ENCODE data around the gene ADAM29. TPM values are rescaled to one million over a fixed set of nuclear protein-coding genes. Genes with fewer than 3 reads are reported as not detected.

ADAM29 gene
- total RNA-seq, 1 experiment from 2014 or later, result not detected

- no peak for DNase-seq
- H3K9ac ChIP-seq (ENCODE audit: low read length), result no peak overlapping the region
- H4K20me1 ChIP-seq (ENCODE audit: insufficient read depth, low read depth, low read length), result no peaks in the 10 kb centered on the region
- H3K27me3 ChIP-seq (ENCODE audit: low read length), result no peaks in the 10 kb centered on the region
- no peak overlapping the region for H3K27ac ChIP-seq (ENCODE audit: low read length)
- H3K4me3 ChIP-seq (ENCODE audit: low read length), result no peak overlapping the region
- no peak overlapping the region for H3K4me2 ChIP-seq (ENCODE audit: low read depth, low read length, poor library complexity, severe bottlenecking)
- no peaks in the 10 kb centered on the region for H3K79me2 ChIP-seq (ENCODE audit: low read length)
- no peaks in the 10 kb centered on the region for H3K36me3 ChIP-seq (ENCODE audit: insufficient read depth, low read length)
- no peaks in the 10 kb centered on the region for H3K4me1 ChIP-seq (ENCODE audit: low read length)
- no peak overlapping the region for H2AFZ ChIP-seq (ENCODE audit: low read length)
- no peaks in the 10 kb centered on the region for H3K9me2 ChIP-seq (replicated peaks; ENCODE audit: insufficient read depth, low read length)
- H3K9me3 ChIP-seq (ENCODE audit: low read length), result no peaks in the 10 kb centered on the region
Observed at GRCh38 chr4:174929346-174929745, 11.2 kb downstream of the ADAM29 start.

GRCh38 chr4:174930895-174931294 lies 12.7 kb downstream of the ADAM29 start:
- no peaks in the 10 kb centered on the region for H3K9me3 ChIP-seq (ENCODE audit: low read length)
- H3K9ac ChIP-seq (ENCODE audit: low read length), result no peak overlapping the region
- no peaks in the 10 kb centered on the region for H3K79me2 ChIP-seq (ENCODE audit: low read length)
- no peaks in the 10 kb centered on the region for H4K20me1 ChIP-seq (ENCODE audit: insufficient read depth, low read depth, low read length)
- no peaks in the 10 kb centered on the region for H3K4me1 ChIP-seq (ENCODE audit: low read length)
- H3K36me3 ChIP-seq (ENCODE audit: insufficient read depth, low read length), result no peaks in the 10 kb centered on the region
- H3K27ac ChIP-seq (ENCODE audit: low read length), result no peak overlapping the region
- no peaks in the 10 kb centered on the region for H3K27me3 ChIP-seq (ENCODE audit: low read length)
- H3K4me2 ChIP-seq (ENCODE audit: low read depth, low read length, poor library complexity, severe bottlenecking), result no peak overlapping the region
- H2AFZ ChIP-seq (ENCODE audit: low read length), result no peak overlapping the region
- DNase-seq, result no peak
- H3K4me3 ChIP-seq (ENCODE audit: low read length), result no peak overlapping the region
- no peaks in the 10 kb centered on the region for H3K9me2 ChIP-seq (replicated peaks; ENCODE audit: insufficient read depth, low read length)

- H3K9me2 ChIP-seq (replicated peaks; ENCODE audit: insufficient read depth, low read length), result no peaks in the 10 kb centered on the region
- no peak overlapping the region for H3K27ac ChIP-seq (ENCODE audit: low read length)
- H3K4me2 ChIP-seq (ENCODE audit: low read depth, low read length, poor library complexity, severe bottlenecking), result no peak overlapping the region
- no peak overlapping the region for H3K9ac ChIP-seq (ENCODE audit: low read length)
- H3K4me1 ChIP-seq (ENCODE audit: low read length), result no peaks in the 10 kb centered on the region
- DNase-seq, result no peak
- no peaks in the 10 kb centered on the region for H3K36me3 ChIP-seq (ENCODE audit: insufficient read depth, low read length)
- no peaks in the 10 kb centered on the region for H3K27me3 ChIP-seq (ENCODE audit: low read length)
- H2AFZ ChIP-seq (ENCODE audit: low read length), result no peak overlapping the region
- no peaks in the 10 kb centered on the region for H3K79me2 ChIP-seq (ENCODE audit: low read length)
- H4K20me1 ChIP-seq (ENCODE audit: insufficient read depth, low read depth, low read length), result no peaks in the 10 kb centered on the region
- H3K9me3 ChIP-seq (ENCODE audit: low read length), result no peaks in the 10 kb centered on the region
- H3K4me3 ChIP-seq (ENCODE audit: low read length), result no peak overlapping the region
Observed at GRCh38 chr4:174933083-174933482, 14.9 kb downstream of the ADAM29 start.

GRCh38 chr4:174934360-174934759 lies 16.2 kb downstream of the ADAM29 start:
- Histone ChIP-seq H3K36me3 (ENCODE audit: insufficient read depth, low read length) (no peaks in the 10 kb centered on the region), H3K9ac (ENCODE audit: low read length) (no peak overlapping the region), H3K27me3 (ENCODE audit: low read length) (no peaks in the 10 kb centered on the region), H3K27ac (ENCODE audit: low read length) (no peak overlapping the region), H3K79me2 (ENCODE audit: low read length) (no peaks in the 10 kb centered on the region), H2AFZ (ENCODE audit: low read length) (no peak overlapping the region), H4K20me1 (ENCODE audit: insufficient read depth, low read depth, low read length) (no peaks in the 10 kb centered on the region), H3K4me1 (ENCODE audit: low read length) (no peaks in the 10 kb centered on the region), H3K9me2 (replicated peaks; ENCODE audit: insufficient read depth, low read length) (no peaks in the 10 kb centered on the region), H3K9me3 (ENCODE audit: low read length) (no peaks in the 10 kb centered on the region), H3K4me3 (ENCODE audit: low read length) (no peak overlapping the region), H3K4me2 (ENCODE audit: low read depth, low read length, poor library complexity, severe bottlenecking) (no peak overlapping the region)
- no peak for DNase-seq

GRCh38 chr4:174935607-174936006 lies 17.4 kb downstream of the ADAM29 start:
- Histone ChIP-seq H3K9me3 (ENCODE audit: low read length) (no peaks in the 10 kb centered on the region), H2AFZ (ENCODE audit: low read length) (no peak overlapping the region), H3K27me3 (ENCODE audit: low read length) (no peaks in the 10 kb centered on the region), H3K79me2 (ENCODE audit: low read length) (no peaks in the 10 kb centered on the region), H3K4me1 (ENCODE audit: low read length) (no peaks in the 10 kb centered on the region), H3K4me3 (ENCODE audit: low read length) (no peak overlapping the region), H3K9me2 (replicated peaks; ENCODE audit: insufficient read depth, low read length) (no peaks in the 10 kb centered on the region), H3K9ac (ENCODE audit: low read length) (no peak overlapping the region), H4K20me1 (ENCODE audit: insufficient read depth, low read depth, low read length) (no peaks in the 10 kb centered on the region), H3K4me2 (ENCODE audit: low read depth, low read length, poor library complexity, severe bottlenecking) (no peak overlapping the region), H3K36me3 (ENCODE audit: insufficient read depth, low read length) (no peaks in the 10 kb centered on the region), H3K27ac (ENCODE audit: low read length) (no peak overlapping the region)
- DNase-seq, result no peak

- Histone ChIP-seq H3K9me3 (ENCODE audit: low read length) (no peaks in the 10 kb centered on the region), H3K79me2 (ENCODE audit: low read length) (no peaks in the 10 kb centered on the region), H3K4me1 (ENCODE audit: low read length) (no peaks in the 10 kb centered on the region), H3K27ac (ENCODE audit: low read length) (no peak overlapping the region), H3K9me2 (replicated peaks; ENCODE audit: insufficient read depth, low read length) (no peaks in the 10 kb centered on the region), H3K9ac (ENCODE audit: low read length) (no peak overlapping the region), H4K20me1 (ENCODE audit: insufficient read depth, low read depth, low read length) (no peaks in the 10 kb centered on the region), H2AFZ (ENCODE audit: low read length) (no peak overlapping the region), H3K4me2 (ENCODE audit: low read depth, low read length, poor library complexity, severe bottlenecking) (no peak overlapping the region), H3K4me3 (ENCODE audit: low read length) (no peak overlapping the region), H3K36me3 (ENCODE audit: insufficient read depth, low read length) (no peaks in the 10 kb centered on the region), H3K27me3 (ENCODE audit: low read length) (no peaks in the 10 kb centered on the region)
- DNase-seq, result no peak
Observed at GRCh38 chr4:174940002-174940401, 21.8 kb downstream of the ADAM29 start.

- H3K9me3 ChIP-seq (ENCODE audit: low read length), result no peaks in the 10 kb centered on the region
- H3K79me2 ChIP-seq (ENCODE audit: low read length), result no peaks in the 10 kb centered on the region
- H2AFZ ChIP-seq (ENCODE audit: low read length), result no peak overlapping the region
- H3K9ac ChIP-seq (ENCODE audit: low read length), result no peak overlapping the region
- no peaks in the 10 kb centered on the region for H3K9me2 ChIP-seq (replicated peaks; ENCODE audit: insufficient read depth, low read length)
- H3K36me3 ChIP-seq (ENCODE audit: insufficient read depth, low read length), result no peaks in the 10 kb centered on the region
- H3K27me3 ChIP-seq (ENCODE audit: low read length), result no peaks in the 10 kb centered on the region
- no peaks in the 10 kb centered on the region for H3K4me1 ChIP-seq (ENCODE audit: low read length)
- H3K27ac ChIP-seq (ENCODE audit: low read length), result no peak overlapping the region
- no peak for DNase-seq
- no peak overlapping the region for H3K4me2 ChIP-seq (ENCODE audit: low read depth, low read length, poor library complexity, severe bottlenecking)
- H3K4me3 ChIP-seq (ENCODE audit: low read length), result no peak overlapping the region
- no peaks in the 10 kb centered on the region for H4K20me1 ChIP-seq (ENCODE audit: insufficient read depth, low read depth, low read length)
Observed at GRCh38 chr4:174946246-174946645, 28.1 kb downstream of the ADAM29 start.

- no peak overlapping the region for H3K27ac ChIP-seq (ENCODE audit: low read length)
- H2AFZ ChIP-seq (ENCODE audit: low read length), result no peak overlapping the region
- H3K4me2 ChIP-seq (ENCODE audit: low read depth, low read length, poor library complexity, severe bottlenecking), result no peak overlapping the region
- no peaks in the 10 kb centered on the region for H3K9me3 ChIP-seq (ENCODE audit: low read length)
- H3K4me1 ChIP-seq (ENCODE audit: low read length), result no peaks in the 10 kb centered on the region
- no peak overlapping the region for H3K4me3 ChIP-seq (ENCODE audit: low read length)
- no peaks in the 10 kb centered on the region for H3K9me2 ChIP-seq (replicated peaks; ENCODE audit: insufficient read depth, low read length)
- no peaks in the 10 kb centered on the region for H3K79me2 ChIP-seq (ENCODE audit: low read length)
- no peaks in the 10 kb centered on the region for H3K36me3 ChIP-seq (ENCODE audit: insufficient read depth, low read length)
- no peaks in the 10 kb centered on the region for H3K27me3 ChIP-seq (ENCODE audit: low read length)
- no peak overlapping the region for H3K9ac ChIP-seq (ENCODE audit: low read length)
- no peaks in the 10 kb centered on the region for H4K20me1 ChIP-seq (ENCODE audit: insufficient read depth, low read depth, low read length)
- no peak for DNase-seq
Observed at GRCh38 chr4:174948826-174949225, 30.7 kb downstream of the ADAM29 start.

- Histone ChIP-seq H3K9ac (ENCODE audit: low read length) (no peak overlapping the region), H3K9me2 (replicated peaks; ENCODE audit: insufficient read depth, low read length) (no peaks in the 10 kb centered on the region), H4K20me1 (ENCODE audit: insufficient read depth, low read depth, low read length) (no peaks in the 10 kb centered on the region), H3K36me3 (ENCODE audit: insufficient read depth, low read length) (no peaks in the 10 kb centered on the region), H3K9me3 (ENCODE audit: low read length) (no peaks in the 10 kb centered on the region), H3K79me2 (ENCODE audit: low read length) (no peaks in the 10 kb centered on the region), H3K27me3 (ENCODE audit: low read length) (no peaks in the 10 kb centered on the region), H3K27ac (ENCODE audit: low read length) (no peak overlapping the region), H3K4me3 (ENCODE audit: low read length) (no peak overlapping the region), H3K4me2 (ENCODE audit: low read depth, low read length, poor library complexity, severe bottlenecking) (no peak overlapping the region), H3K4me1 (ENCODE audit: low read length) (no peaks in the 10 kb centered on the region), H2AFZ (ENCODE audit: low read length) (no peak overlapping the region)
- DNase-seq, result no peak
Observed at GRCh38 chr4:174972911-174973310, 54.8 kb downstream of the ADAM29 start.
